GM12872 (cell line): ENCODE data around the gene ADGRD1.

ENCODE experiments used
- TF ChIP-seq, protein P1 (sequence below): IDR thresholded peaks from 3 replicates; pipeline ENCODE4 v1.5.1; 2011; ENCODE audit warnings: low read depth, mild to moderate bottlenecking, low read length, moderate library complexity; ENCODE audit not compliant: insufficient read depth

Gene ADGRD1

DNA sequence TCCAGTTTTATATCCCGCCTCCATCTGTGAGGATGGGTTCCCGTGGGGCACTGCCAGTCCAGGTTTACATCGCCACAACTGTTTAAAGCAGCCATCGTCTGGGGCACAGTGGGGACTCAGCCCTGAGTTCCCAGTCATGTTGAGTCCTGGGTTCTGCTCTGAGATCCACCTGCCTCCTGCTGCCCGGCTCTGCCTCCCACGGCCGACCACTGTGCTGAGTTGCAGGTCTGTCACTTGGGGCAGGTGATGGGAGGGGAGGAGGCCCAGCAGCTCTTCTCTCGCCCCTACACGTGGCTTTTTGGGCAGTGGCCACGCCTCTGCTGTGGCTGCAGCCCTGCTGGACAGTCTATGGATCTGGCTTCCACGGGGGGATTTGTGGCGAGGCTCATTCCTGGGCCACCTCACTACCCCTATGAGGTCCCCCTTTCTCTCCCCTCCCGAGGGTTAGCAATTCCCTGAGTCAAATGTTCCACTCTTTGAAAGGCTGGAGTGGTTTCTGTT, 143.0 kb downstream of the ADGRD1 start:
- TF ChIP-seq, protein P1, sequence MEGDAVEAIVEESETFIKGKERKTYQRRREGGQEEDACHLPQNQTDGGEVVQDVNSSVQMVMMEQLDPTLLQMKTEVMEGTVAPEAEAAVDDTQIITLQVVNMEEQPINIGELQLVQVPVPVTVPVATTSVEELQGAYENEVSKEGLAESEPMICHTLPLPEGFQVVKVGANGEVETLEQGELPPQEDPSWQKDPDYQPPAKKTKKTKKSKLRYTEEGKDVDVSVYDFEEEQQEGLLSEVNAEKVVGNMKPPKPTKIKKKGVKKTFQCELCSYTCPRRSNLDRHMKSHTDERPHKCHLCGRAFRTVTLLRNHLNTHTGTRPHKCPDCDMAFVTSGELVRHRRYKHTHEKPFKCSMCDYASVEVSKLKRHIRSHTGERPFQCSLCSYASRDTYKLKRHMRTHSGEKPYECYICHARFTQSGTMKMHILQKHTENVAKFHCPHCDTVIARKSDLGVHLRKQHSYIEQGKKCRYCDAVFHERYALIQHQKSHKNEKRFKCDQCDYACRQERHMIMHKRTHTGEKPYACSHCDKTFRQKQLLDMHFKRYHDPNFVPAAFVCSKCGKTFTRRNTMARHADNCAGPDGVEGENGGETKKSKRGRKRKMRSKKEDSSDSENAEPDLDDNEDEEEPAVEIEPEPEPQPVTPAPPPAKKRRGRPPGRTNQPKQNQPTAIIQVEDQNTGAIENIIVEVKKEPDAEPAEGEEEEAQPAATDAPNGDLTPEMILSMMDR = no peak

DNA sequence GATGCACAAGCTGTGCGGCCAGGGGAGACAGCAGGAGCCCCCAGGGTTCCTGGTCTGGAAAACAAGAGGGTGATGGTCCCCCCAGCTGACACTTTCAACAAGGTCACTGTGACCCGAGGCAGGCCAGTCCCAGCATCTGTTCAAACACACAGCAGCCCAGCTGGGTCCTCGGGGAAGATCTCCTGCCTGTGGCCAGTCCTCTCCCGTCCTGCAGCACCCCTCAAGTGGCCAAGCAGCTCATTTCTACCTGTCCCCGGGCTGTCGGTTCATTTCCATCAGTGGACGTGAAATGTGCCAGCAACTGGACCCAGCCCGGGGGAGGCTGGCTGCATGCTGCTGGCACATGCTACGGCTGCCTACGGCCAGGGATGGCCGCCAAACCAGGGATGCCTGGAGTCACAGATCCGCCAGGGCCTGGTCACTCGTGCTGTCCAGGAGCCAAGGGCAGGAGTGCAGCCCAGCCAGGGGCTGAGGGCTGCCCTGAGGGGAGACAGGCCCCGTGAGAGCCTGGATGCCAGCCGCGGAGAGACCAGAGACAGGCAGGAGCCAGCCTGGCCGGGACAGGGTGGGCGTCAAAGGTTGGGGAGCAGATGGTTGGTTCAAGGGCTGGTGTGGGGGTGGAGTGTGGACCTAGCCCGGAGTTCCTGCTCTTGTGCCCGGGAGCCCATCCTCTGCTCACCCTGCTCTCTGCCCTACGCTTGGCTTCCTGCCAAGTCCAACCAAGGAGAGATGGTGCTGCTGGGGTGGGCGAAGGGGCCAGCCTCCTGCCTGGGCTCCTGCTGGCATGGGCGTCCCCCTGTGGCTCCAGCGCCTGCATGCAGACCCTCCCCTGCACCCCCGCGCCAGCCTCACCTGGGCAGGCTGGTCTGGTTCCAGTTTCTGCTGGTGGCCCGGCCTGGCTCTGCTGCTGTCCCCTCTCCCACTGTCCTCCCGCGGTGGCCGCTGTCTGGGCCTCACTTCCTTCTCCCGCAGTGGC, 143.8 kb downstream of the ADGRD1 start:
- TF ChIP-seq, protein P1 = no peak

DNA sequence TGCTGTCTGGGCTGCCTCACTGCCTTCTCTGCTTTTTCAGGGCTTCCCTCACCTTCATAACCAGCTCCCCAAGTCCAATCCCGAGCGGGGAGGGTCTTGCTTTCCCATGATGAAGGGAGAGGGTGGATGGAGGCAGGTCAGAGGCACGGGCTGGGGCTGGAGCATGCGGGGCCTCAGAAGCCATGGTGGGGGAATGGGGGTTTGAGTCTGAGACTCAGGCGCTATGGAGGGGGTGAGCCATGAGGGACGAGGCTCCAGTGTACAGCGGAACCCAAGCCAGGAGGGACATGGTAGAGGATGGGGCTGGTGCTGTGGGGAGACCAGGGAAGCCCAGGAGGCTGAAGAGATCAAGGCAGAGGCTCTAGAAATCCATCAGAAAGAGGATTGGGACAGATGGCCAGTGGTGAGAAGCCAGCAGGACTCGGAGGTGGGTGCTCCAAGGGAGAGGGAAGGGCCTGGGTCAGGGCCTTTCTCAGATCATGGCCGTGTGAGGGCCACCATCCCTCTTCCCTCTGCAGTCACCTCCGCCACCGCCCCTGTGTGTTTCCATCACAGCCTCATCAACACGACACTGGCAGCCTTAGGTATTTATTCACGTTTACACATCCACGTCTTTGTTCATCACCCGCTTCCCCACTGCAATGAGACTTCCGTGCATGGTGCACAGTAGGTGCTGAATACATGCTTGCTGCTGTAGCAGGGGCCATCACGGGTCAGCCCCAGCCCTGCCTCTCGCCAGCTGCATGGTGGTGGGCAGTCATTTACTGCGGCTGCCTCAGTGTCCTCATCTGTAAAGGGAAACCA, 144.7 kb downstream of the ADGRD1 start:
- TF ChIP-seq, protein P1 = no peak

DNA sequence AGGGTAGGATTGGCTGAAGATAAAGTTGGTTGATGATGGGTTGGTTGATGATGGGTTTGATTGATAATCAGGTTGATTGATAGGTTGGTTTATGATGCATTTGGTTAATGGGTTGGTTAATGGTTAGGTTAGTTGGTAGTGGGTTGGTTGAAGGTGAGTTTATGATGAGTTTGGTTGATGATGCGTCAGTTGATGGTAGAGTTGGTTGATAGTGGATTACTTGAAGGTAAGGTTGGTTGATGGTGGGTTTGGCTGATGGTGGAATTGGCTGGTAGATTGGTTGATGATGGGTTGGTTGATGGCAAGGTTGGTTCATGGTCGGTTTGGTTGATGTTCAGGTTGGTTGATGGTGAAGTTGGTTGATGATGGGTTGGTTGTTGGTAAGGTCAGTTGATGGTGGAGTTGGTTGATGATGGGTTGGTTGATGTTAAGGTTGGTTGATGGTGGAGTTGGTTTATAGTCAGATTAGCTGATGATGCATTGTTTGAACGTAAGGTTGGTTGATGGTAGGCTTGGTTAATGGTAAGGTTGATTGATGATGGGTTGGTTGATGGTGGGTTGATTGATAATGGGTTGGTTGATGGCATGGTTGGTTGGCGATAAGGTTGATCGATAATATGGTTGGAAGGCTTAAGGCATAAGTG, 146.4 kb downstream of the ADGRD1 start:
- TF ChIP-seq, protein P1 = no peak

DNA sequence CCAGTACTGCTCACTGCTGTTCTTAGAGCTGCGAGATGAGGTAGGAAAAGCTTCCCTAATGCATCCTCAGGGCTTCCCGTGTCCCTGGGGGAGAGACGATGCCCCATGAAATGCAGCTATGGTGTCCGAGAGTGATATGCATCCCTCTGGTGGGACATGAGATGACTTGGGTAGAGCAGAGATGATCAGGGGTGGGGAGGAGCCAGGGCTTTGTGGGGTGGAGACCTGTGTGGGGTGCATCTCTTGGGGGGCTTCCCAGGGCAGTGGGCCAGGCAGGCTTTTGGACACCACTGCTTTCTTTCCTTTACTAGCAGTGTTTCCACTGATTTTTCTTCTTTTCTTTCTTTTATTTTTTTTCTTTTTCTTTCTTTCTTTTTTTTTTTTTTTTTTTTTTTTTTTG, 147.3 kb downstream of the ADGRD1 start:
- TF ChIP-seq, protein P1 = no peak

DNA sequence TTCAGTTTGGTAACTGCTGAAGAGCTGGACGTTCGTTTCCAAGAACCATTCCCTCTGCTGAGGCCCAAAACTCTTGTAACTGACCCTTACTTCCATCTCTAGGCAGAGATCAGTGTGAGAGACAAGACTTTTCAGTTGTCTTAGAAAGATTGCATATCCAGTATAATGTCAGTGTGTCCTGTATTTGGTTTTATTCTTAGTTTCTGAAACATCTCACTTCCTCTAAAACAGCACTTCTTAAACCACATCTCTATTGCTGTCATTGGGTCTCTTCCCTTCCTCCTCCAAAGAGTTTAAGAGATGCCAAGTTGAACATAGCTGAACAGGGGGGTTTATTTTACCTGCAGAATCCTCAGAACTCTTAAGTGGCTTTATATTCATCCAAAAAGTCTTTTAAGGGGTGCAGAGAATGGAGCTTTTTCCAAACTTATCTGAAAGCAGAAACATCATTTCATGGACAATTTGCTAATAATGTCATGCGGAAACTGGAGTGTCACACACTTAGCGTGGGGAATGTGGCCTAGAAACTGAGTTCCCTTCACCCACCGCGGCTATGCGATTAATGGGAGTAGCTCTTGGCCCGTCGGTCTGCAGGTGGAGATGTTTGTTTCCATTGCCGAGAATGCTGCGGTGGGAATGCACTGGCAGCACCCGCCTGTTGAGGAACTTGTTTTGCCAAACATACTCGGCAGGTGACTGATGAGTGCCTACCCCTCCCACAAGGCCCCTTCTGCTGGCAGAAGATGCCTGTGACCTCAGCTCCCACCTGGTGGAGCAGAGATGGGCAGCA, 148.2 kb downstream of the ADGRD1 start:
- TF ChIP-seq, protein P1 = no peak
